Gastrocnemius medialis (tissue), 4 donors: ENCODE results near the gene SELL.

Experiments
- CTCF ChIP-seq, 5 experiments: fragments of 450-650 bp in 3 of 5; fragments of 200-600 bp in 2 of 5; sonication (generic) in 2 of 5; IDR thresholded peaks in 4 of 5; conservative IDR thresholded peaks in 1 of 5; 1 replicate in 4 of 5; 2 replicates in 1 of 5; pipeline ENCODE4 v1.5.1; 2016 to 2019; ENCODE audit warnings: antibody characterized with exemption in 5 of 5, mild to moderate bottlenecking in 3 of 5, moderate library complexity in 3 of 5
- POLR2A ChIP-seq, 2 donors: fragments of 450-650 bp; IDR thresholded peaks; one replicate each; pipeline ENCODE4 v1.6.1; 2017; ENCODE audit warnings: antibody characterized with exemption in 2 of 2, mild to moderate bottlenecking in 2 of 2, moderate library complexity in 2 of 2

DNA sequence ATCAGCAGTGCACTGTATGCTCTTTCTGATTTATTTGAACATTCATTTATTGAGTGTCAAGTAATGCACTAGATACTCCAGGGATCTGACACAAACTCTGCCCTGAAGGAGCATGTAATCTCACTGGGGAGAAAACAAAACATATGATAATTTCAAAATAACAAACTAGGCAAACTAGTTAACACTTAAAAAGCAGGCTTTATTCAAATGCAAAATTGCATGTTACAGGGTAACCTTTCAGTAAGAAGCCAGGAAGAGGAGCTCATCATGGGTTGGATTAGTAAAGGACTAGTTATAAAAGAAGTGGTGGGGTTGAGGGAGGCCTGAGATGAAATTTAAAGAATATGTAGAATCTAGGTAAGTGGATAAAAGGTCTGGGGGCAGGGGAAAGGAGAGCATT, 20.9 kb downstream of the SELL start:
- TF ChIP-seq CTCF (IDR thresholded peaks at IDR 0.05 in 4 of 5, conservative IDR thresholded peaks at IDR 0.05 in 1 of 5), result no peak
- no peak for TF ChIP-seq POLR2A (IDR thresholded peaks at IDR 0.05)
